ENCODE data around the gene RPA1. TPM values are rescaled to one million over a fixed set of nuclear protein-coding genes. Genes with fewer than 3 reads are reported as not detected.
"Not testable (repeated sequence)": the region's sequence is repeated elsewhere in the genome, so short reads cannot be mapped to it uniquely, and the experiment has no call there.

RPA1 gene
- total RNA-seq: 85.6 TPM

GRCh38 chr17:1829592-1830257 is at the start of gene RPA1, which contains the start of gene SMYD4:
Gene RPA1 (plus strand): TSS chr17:1830005. CDS start chr17:1830094, 89 bp downstream.
Gene SMYD4 (minus strand): TSS chr17:1829902. CDS start chr17:1827994, 1,908 bp downstream.
- DNase-seq (ENCODE audit: low spot score): peak; percentile 89

- DNase-seq (ENCODE audit: low spot score): no peak
Observed at GRCh38 chr17:1782171-1782567, 47.6 kb upstream of the RPA1 start.

GRCh38 chr17:1783271-1783670 is 46.5 kb upstream of the RPA1 start:
- DNase-seq (ENCODE audit: low spot score): no peak

GRCh38 chr17:1783834-1784611 is 45.8 kb upstream of the RPA1 start:
- DNase-seq (ENCODE audit: low spot score): peak; percentile 69

GRCh38 chr17:1785930-1786329 is 43.9 kb upstream of the RPA1 start:
- no peak for DNase-seq (ENCODE audit: low spot score)

GRCh38 chr17:1786708-1787107 is 43.1 kb upstream of the RPA1 start:
- no peak for DNase-seq (ENCODE audit: low spot score)

- peak; percentile 77 for DNase-seq (ENCODE audit: low spot score)
Observed at GRCh38 chr17:1787301-1787902, 42.4 kb upstream of the RPA1 start.

- DNase-seq (ENCODE audit: low spot score): no peak
Observed at GRCh38 chr17:1789936-1790335, 39.9 kb upstream of the RPA1 start.

- no peak for DNase-seq (ENCODE audit: low spot score)
Observed at GRCh38 chr17:1792495-1793446, 37.0 kb upstream of the RPA1 start.

- DNase-seq (ENCODE audit: low spot score): no peak
Observed at GRCh38 chr17:1793447-1793806, 36.4 kb upstream of the RPA1 start.

GRCh38 chr17:1796800-1797199 is 33.0 kb upstream of the RPA1 start:
- no peak for DNase-seq (ENCODE audit: low spot score)

- DNase-seq (ENCODE audit: low spot score): no peak
Observed at GRCh38 chr17:1797323-1797722, 32.5 kb upstream of the RPA1 start.

GRCh38 chr17:1797846-1798245 is 32.0 kb upstream of the RPA1 start:
- DNase-seq (ENCODE audit: low spot score): not testable (repeated sequence)

GRCh38 chr17:1800240-1800639 is 29.6 kb upstream of the RPA1 start:
- DNase-seq (ENCODE audit: low spot score): no peak

- DNase-seq (ENCODE audit: low spot score): peak; percentile 45
Observed at GRCh38 chr17:1800712-1801111, 29.1 kb upstream of the RPA1 start.

- DNase-seq (ENCODE audit: low spot score): no peak
Observed at GRCh38 chr17:1802429-1802828, 27.4 kb upstream of the RPA1 start.

GRCh38 chr17:1803280-1803679 is 26.5 kb upstream of the RPA1 start:
- no peak for DNase-seq (ENCODE audit: low spot score)

GRCh38 chr17:1807890-1808289 is 21.9 kb upstream of the RPA1 start:
- DNase-seq (ENCODE audit: low spot score): no peak

GRCh38 chr17:1808644-1809043 is 21.2 kb upstream of the RPA1 start:
- no peak for DNase-seq (ENCODE audit: low spot score)

GRCh38 chr17:1809815-1810214 is 20.0 kb upstream of the RPA1 start:
- DNase-seq (ENCODE audit: low spot score): not testable (repeated sequence)

GRCh38 chr17:1810450-1811103 is 19.2 kb upstream of the RPA1 start:
- DNase-seq (ENCODE audit: low spot score): peak; percentile 34

All from mucosa of gallbladder (tissue), 1 donor.